GM18507 (cell line): Measurements from ENCODE around the gene NOC4L.

Source experiments
- DNase-seq: peaks from one replicate; pipeline ENCODE4 v3.0.0; 2011; ENCODE audit warnings: low read depth; ENCODE audit not compliant: insufficient read length; ENCODE audit errors: extremely low spot score
- FAIRE-seq: peaks from 2 replicates; lab custom pipeline; 2011; peaks lifted over from hg19 to GRCh38; lab: Jason Lieb, UNC

The NOC4L gene

DNA sequence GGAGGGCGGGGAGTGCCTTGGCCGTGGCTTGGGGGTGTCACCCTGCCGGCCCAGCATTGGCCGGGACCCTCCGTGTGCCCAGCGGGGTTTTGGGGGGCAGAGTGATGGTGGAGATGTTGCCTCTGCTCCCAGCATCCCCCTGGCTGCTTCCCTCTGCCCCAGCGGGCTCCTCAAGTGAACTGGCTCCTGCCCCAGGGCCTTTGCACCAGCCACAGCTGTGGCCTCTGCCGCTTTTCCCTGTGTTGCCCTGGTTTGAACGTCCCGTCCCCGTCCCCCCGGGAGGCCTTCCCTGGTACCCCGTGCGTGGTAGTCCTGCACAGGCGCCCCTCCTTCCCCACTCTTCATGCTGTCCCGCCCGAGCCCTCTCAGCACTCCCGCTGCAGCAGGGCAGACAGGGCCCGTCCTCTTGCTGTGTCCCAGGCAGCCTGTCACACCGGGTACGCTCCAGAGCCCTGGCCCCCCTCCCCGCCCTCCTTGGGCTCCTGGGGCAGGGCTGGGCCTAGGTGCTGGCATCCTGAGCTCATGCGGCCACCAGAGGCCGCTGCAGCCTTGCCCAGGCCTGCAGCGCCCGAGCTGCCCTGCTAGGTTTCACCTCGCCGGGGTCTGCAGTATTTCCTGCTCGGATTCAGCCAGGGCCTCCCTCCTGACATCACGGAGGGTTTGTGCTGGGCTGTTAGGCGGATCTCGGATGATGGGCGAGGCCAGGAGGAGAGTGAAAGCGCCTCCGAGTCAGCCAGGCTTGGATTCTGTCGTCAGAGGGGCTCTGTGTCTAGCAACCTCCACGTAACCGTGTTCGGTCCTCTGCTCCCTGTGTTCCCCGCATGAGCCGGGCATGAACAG lies 9.5 kb downstream of the NOC4L start:
- no peak for FAIRE-seq

DNA sequence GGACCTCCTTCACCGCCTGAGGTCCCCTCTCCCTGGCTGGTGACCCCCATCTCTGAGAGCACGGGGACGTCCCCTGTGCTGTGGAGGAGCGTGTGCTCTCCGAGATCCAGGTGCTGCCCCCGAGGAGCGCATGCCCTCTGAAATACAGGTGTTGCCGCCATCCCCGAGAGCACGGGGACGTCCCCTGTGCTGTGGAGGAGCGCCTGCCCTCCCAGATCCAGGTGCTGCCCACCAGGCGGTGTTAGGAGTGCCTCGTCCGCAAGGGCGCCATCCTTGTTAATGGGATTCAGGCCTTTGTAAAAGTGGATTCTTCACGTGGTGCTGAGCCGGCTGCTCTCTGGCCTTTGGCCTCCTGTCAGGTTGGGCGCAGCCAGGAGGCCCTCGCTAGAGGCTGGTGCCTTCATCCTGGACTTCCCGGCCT lies 10.1 kb downstream of the NOC4L start:
- no peak for FAIRE-seq

More for the DNA sequence above, 9.5 kb downstream of the NOC4L start:
- peak; percentile 66 for DNase-seq

DNA sequence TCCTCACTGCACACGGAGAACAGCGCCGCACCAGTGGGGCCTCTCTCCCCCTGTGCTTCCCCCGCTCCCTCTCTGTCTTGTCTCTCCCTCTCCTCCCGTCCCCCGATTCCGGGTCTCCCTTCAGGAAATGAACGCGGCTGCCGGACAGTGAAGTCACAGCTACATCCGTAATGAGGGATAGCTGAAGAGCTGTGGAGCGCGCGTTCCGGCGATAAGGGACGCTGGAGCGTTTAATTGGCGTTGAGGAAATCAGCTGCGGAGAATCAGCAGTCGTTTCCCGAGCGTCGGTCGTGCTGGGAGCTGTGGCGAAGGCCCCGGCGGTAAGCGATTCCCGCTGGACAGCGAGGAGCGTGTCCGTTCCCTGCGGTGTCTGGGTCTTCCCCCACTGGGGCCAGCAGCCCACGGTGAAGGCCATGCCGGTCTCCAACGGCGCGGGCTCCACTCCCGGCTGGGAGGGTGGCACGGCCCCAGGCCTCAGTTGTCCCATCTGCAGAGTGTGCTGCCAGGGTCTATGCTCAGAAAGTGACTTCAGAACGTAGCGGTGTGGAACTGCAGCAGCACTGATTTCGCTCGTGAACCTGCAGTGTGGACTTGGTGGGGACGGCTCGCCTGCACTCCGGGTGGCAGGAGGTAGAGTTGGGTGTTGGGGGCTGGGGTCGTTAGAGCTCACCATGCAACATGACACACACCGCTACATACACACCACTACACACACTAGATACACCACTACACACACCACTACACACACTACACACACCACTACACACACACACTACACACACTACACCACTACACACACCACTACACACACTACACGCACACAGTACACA lies 10.9 kb downstream of the NOC4L start:
- FAIRE-seq (no peak), DNase-seq (no peak)

More for the DNA sequence above, 10.1 kb downstream of the NOC4L start:
- DNase-seq, result no peak

DNA sequence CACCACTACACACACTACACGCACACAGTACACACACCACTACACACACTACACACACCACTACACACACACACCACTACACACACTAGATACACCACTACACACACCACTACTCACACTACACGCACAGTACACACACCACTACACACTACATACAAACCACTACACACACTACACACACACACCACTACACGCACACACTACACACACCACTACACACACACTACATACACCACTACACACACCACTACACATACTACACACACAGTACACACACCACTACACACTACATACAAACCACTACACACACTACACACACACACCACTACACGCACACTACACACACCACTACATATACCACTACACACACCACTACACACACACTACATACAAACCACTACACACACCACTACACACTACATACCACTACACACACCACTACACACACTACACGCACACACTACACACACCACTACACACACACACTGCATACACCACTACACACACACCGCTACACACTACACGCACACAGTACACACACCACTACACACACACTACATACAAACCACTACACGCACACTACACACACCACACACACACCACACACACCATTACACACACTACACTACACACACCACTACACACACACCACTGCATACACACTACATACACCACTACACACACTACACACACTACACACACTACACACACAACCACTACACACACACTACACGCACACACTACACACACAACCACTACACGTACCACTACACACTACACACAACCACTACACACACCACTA lies 11.7 kb downstream of the NOC4L start:
- DNase-seq, result no peak
- peak; percentile 15 for FAIRE-seq

DNA sequence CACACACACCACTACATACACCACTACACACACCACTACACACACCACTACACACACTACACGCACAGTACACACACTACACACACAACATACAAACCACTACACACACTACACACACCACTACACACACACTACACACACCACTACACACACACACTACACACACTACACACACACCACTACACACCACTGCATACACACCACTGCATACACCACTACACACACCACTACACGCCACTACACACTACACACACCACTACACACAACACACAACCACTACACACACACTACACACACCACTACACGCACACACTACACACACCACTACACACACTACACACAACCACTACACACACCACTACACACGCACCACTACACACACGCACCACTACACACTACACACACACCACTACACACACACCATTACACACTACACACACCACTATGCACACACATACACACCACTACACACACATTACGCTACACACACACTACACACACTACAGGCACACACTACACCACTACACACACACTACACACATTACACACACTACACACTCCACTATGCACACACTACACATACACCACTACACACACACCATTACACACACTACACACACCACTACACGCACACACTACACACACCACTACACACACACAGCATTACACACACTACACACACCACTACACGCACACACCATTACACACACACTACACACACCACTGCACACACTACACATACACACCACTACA lies 12.5 kb downstream of the NOC4L start:
- peak; percentile 53 for FAIRE-seq

DNA sequence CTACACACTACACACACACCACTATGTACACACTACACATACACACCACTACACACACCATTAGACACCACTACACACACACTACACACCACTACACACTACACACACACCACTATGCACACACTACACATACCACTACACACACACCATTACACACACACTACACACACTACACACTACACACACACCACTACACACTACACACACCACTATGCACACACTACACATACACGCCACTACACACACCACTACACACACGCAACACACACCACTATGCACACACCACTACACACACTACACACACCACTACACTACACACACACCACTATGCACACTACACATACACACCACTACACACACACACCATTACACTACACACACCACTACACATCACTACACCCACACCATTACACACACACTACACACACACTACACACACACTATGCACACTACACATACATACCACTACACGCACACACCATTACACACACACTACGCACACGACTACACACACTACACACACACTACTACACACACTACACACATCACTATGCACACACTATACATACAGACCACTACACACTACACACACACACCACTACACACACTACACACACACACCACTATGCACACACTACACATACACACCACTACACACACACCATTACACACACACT lies 13.6 kb downstream of the NOC4L start:
- no peak for DNase-seq
- FAIRE-seq, result no peak

More for the DNA sequence above, 12.5 kb downstream of the NOC4L start:
- DNase-seq, result no peak

DNA sequence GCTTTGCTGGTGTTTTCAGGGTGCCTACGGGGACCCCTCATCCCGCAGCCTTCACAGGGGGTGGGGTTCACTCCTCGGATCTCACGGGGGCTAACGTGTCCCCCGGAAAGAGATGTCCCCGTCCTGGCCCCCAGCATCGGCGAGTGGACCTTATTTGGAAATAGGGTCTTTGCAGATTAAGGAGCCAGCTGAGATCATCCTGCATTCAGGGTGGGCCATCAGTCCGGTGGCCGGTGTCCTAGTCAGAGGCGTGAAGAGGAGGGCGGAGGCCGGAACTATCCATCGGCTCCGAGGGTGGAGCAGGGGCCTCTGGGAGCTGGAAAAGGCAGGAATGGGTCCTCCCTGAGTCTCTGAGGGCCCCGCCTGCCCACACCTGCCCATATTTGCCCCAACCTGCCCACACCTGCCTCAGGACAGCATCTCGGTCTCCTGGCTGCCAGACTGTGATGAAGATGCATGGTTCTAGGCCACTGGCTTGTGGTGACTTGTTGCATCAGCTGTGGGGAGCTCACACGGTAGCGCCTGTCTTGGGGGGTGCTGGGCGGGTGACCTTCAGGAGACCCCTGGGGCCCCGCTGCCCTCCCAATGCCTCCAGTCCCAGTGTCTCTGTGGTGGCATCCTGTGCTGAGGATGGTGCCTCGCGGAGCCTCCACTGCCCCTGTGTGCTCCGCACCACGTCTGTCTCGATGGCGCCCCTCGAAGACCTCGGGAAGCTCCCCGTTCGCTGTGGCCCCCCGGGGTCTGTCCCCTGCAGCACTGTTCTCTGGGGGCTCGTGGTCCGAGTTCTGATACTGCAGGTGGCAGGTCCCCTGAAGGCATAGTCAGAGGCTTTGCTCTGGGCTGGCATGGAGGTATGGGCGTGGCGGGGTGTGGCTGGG lies 14.7 kb downstream of the NOC4L start:
- FAIRE-seq, result no peak
- DNase-seq, result no peak

DNA sequence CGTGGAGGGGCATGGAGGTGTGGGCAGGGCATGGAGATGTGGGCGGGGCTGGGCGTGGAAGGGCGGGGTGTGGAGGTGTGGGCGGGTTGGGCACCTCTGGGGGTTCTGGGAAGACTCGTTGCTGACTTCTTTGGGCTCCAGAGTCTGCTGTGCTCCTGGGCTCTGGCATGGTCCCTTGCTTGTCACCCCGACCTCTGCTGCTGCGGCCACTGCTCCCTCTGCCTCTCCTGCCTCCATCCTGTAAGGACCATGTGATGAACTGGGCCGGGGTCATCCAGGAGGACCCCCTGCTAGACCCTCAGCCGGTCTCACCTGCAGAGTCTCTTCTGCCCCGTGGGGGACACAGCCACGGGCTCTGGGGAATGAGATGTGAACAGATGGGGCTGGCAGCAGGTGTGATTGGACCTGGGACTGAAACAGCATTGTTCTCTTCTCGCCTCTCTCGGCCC lies 15.3 kb downstream of the NOC4L start:
- FAIRE-seq (no peak), DNase-seq (no peak)

DNA sequence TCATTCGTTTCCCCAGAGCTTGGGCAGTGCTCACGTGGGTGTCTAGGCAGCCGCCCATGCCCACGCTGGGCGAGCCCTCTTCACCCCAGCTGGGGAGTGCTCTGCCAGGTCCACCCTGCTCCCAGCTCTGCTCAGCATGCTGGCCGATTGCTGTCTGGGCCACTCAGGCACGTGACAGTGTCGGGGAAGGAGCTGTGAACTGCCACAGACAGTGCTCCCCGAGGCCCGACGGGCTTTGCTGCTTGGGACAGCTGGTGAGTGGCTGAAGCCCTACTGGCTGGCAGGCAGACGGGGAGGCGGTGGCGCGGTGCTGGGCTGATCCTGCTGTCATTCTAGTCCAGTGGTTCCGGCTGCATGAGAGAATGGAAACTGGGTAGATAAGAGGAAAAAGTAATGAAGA lies 15.8 kb downstream of the NOC4L start:
- DNase-seq (no peak), FAIRE-seq (no peak)

DNA sequence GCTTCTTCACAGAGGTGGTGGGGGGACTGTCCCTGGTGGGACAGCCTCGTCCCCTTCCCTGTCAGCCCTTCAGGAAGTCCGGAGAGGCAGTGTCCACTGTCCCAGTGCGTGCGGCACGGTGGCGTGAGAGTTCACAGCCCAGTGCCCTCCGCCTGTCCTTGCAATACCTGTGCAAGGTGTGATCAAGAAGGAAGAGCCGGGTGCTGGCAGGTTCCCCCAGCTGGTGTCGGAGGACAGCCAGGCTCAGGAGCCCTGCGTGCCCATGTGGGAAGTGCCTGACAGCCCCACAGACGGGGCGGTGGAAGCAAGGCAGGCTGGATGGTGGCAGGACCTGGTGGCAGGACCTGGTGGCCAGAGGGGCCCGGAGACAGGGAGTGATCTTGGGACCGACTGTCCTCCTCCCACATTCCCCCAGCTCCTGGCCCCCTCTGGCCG lies 16.4 kb downstream of the NOC4L start:
- DNase-seq (no peak), FAIRE-seq (no peak)

DNA sequence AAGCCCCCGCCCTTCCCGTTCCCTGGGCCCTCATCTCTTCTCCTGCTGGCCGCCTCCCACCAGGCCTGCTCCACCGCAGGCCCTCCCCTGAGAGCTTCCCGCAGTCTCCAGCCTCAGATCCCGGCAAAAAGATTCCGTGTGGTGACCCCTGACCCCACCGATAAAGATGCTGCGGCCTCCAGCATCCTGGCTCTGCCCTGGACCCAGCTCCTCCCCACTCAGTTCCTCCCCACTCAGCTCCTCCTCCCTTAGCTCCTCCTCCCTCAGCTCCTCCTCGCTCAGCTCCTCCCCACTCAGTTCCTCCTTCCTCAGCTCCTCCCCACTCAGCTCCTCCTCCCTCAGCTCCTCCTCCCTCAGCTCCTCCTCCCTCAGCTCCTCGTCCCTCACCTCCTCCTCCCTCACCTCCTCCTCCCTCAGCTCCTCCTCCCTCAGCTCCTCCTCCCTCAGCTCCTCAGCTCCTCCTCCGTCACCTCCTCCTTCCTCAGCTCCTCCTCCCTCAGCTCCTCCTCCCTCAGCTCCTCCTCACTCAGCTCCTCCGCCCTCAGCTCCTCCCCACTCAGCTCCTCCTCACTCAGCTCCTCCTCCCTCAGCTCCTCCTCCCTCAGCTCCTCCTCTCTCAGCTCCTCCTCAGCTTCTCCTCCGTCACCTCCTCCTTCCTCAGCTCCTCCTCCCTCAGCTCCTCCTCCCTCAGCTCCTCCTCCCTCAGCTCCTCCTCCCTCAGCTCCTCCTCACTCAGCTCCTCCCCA lies 17.0 kb downstream of the NOC4L start:
- FAIRE-seq (no peak), DNase-seq (no peak)

DNA sequence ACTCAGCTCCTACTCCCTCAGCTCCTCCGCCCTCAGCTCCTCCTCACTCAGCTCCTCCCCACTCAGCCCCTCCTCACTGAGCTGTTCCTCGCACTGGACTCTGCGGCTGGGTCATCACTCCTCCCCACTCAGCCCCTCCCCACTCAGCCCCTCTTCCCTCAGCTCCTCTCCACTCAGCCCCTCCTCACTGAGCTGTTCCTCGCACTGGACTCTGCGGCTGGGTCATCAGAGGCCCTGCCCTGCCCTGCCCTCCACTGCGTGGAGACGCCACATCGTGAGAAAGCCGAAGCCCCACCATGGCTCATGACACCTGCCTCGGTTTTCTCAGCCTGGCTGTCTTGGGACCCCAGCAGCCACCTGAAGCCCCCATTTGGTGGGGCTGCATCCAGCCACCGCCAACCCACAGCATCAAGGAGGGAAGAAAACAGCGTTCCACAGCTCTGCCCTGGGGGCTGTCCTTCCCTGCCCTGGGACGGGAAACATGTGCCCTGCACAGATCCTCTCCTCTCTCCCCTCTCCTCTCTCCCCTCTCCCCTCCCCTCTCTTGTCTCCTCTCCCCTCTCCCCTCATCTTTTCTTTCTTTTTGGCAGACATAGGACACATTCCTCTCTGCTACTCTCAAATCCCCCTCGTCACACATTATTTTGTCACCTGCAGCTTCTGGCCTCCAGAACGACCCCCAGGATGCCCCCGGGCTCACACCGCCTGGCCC lies 17.7 kb downstream of the NOC4L start:
- FAIRE-seq (no peak), DNase-seq (no peak)

DNA sequence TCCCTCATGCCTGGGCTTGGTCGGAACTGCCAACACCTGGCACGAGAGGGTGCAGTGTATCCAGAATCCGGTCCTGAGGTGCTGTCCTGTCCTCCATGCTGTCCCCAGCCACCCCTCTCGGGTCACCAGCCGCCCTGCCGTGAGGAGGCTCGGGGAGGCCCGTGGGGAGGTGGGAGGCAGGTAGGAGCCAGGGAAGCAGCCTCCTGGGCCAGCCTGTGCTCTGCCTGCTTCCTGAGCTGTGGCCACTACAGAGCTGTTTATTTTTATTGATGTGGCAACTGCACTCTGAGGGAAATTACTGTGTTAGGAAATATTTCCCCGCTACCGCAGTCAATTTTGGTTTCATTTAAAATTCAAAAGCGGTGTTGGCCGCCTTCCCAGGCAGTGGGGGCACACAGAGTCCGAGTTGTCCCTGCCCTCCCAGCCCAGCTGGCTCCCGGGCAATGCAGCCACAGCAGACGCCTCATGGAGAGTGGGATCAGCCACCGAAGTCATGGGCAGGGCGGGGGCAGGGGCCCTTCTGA lies 18.3 kb downstream of the NOC4L start:
- FAIRE-seq (no peak), DNase-seq (no peak)

DNA sequence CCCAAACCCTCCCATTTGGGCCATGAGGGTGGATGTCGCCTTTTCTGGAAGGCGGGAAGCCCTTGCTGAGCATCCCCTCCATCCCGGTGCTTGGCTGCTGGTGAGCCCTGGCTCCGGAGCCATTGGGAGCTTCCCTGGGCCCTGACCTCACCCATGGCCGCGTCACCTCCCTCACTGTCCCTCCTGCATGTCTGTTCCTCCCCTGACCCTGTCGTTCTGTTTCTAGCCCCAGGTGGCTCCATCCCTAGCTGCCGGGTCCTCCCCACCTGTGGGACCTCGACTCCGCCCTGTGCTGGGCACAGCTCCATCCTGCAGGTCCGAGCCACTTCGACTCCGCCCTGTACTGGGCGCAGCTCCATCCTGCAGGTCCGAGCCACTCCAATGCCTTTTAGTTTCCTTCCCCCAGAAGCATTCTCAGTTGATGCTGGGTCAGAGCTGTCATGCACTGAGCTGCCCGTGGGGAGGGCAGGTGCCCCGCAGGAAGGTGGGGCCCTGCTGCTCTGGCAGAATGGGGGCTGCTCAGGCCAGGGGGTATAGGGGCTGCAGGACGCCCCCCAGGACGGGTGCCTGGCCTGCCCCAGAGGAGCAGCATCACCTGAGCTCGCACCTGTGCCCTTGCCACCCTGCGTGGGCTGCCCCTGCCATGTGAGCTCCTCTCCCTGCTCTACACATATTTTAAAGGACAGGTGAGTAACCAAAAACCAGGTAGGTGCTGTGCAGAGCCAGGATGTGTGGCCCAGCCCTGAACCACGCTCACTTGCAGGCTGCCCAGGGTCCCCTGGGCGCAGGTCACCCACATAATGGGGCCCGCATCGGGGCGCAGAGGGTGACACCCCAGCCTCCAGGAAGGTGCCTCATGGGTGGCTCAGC lies 19.0 kb downstream of the NOC4L start:
- FAIRE-seq, result no peak
- DNase-seq, result no peak

DNA sequence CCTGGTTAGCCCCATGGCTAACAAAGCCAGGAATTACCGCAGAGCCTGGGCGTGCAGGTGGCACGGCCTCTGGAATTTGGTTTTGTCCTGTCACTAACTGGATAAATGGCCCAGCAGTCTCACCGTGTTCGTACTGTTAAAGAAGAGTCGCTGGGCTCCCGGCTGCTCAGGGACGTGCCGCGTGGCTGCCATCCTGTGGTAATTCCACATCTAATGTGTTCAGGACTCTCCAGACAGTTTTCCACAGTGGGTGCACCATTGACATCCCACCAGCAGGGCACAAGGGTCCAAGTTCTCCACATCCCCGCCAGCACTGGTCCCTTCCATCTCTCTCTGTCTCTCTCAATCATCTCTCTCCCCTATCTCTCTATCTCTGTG lies 19.6 kb downstream of the NOC4L start:
- FAIRE-seq (no peak), DNase-seq (no peak)
